ENCODE data around the gene THADA. TPM values are rescaled to one million over a fixed set of nuclear protein-coding genes. Genes with fewer than 3 reads are reported as not detected.
"Not testable (repeated sequence)": the region's sequence is repeated elsewhere in the genome, so short reads cannot be mapped to it uniquely, and the experiment has no call there.

Gene THADA
- polyA plus RNA-seq, 3 donors = 7.3 to 11.2 (median 9.7) TPM

DNA sequence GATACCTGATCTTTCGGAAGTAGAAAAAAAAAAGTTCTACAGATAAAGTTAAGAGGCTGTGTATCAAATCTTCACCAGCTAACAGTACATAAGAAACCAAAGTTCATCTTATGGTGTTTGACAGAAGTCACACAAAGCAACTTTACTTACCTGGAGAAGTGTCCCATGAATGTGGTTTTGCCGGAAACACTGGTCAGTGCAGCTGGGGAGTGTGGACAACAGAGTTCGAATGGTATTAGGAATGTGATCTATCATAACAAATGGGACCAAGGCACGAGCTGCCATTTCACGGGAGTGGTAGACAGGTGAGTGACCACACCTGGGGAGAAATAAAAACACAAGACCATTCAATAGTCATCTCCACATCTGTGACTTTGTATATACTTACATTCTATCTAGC is 198.0 kb downstream of the THADA start:
- no peak overlapping the region for H3K27ac ChIP-seq (ENCODE audit: low read depth in 1 of 2, low read length in 2 of 2)
- H3K4me2 ChIP-seq (replicated peaks; ENCODE audit: extremely low read depth, low read length, poor library complexity, severe bottlenecking) = no peak overlapping the region
- peaks cover 8 to 22% of the 10 kb centered on the region in 2 donors for H3K36me3 ChIP-seq (replicated peaks in 1 of 2; ENCODE audit: control insufficient read depth in 1 of 2, insufficient read depth in 2 of 2, low read length in 2 of 2)
- no peak for DNase-seq
- H3K36me3 Mint-ChIP-seq = peaks cover 34 to 46% of the 10 kb centered on the region in 2 donors
- 100% methylated on average over 1 of the region's 5 CpGs for WGBS (ENCODE audit: insufficient coverage)
- H3K9me3 Mint-ChIP-seq = peaks cover 0 to 2% (median 0%) of the 10 kb centered on the region in 7 donors
- H3K9ac ChIP-seq (ENCODE audit: insufficient read depth, low read length, poor library complexity, severe bottlenecking) = no peak overlapping the region
- no peaks in the 10 kb centered on the region for H3K27me3 ChIP-seq (ENCODE audit: control insufficient read depth in 2 of 2, insufficient read depth in 2 of 2, low read length in 2 of 2)
- peaks cover 0 to 1% (median 0%) of the 10 kb centered on the region in 3 donors for H3K27me3 Mint-ChIP-seq (ENCODE audit: low read depth in 3 of 3)
- intact Hi-C loops (cut with micrococcal nuclease) = no loop called here
- no peaks in the 10 kb centered on the region for H3K79me2 ChIP-seq (ENCODE audit: insufficient read depth, low read length)
- no peak overlapping the region for H3K4me3 Mint-ChIP-seq
- no peaks in the 10 kb centered on the region for H3K9me3 ChIP-seq (replicated peaks in 1 of 2; ENCODE audit: control insufficient read depth in 1 of 2, insufficient read depth in 1 of 2, low read length in 2 of 2)
- H3K27ac Mint-ChIP-seq = no peak overlapping the region
- TF ChIP-seq, protein P1, sequence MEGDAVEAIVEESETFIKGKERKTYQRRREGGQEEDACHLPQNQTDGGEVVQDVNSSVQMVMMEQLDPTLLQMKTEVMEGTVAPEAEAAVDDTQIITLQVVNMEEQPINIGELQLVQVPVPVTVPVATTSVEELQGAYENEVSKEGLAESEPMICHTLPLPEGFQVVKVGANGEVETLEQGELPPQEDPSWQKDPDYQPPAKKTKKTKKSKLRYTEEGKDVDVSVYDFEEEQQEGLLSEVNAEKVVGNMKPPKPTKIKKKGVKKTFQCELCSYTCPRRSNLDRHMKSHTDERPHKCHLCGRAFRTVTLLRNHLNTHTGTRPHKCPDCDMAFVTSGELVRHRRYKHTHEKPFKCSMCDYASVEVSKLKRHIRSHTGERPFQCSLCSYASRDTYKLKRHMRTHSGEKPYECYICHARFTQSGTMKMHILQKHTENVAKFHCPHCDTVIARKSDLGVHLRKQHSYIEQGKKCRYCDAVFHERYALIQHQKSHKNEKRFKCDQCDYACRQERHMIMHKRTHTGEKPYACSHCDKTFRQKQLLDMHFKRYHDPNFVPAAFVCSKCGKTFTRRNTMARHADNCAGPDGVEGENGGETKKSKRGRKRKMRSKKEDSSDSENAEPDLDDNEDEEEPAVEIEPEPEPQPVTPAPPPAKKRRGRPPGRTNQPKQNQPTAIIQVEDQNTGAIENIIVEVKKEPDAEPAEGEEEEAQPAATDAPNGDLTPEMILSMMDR (IDR thresholded peaks at IDR 0.05) = no peak
- H3K4me1 Mint-ChIP-seq = peaks cover 29% of the 10 kb centered on the region
- peaks cover 3 to 18% of the 10 kb centered on the region in 2 donors for H3K4me1 ChIP-seq (ENCODE audit: control insufficient read depth in 1 of 2, insufficient read depth in 2 of 2, low read length in 2 of 2)
- no peaks in the 10 kb centered on the region for H4K20me1 ChIP-seq (ENCODE audit: insufficient read depth, low read length)
- H3K4me3 ChIP-seq (replicated peaks in 1 of 3; ENCODE audit: low read depth in 2 of 3, low read length in 3 of 3) = no peak overlapping the region
- no peak overlapping the region for H2AFZ ChIP-seq (ENCODE audit: insufficient read depth, low read depth, low read length, poor library complexity, severe bottlenecking)

DNA sequence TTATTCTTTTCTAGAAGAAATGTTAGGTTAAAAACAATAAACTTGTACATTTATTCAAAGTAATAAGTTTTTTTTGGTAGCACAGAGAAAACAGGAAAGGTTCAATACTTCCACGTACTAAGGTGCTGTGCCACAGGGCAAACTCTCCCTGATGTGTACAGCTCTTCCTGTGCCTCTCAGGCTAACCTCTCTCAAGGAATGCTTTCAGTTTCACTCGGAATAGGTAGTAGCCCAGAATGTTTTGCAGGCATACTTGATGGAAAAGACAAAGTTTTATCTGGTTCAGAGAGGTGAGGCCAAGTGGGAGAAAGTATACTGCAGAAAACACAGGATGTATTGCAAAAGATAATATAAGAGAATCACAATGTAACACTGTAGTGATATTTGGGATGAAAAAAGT is 198.4 kb downstream of the THADA start:
- Histone ChIP-seq H3K4me3 (replicated peaks in 1 of 3; ENCODE audit: low read depth in 2 of 3, low read length in 3 of 3) (no peak overlapping the region), H3K27me3 (ENCODE audit: control insufficient read depth in 2 of 2, insufficient read depth in 2 of 2, low read length in 2 of 2) (no peaks in the 10 kb centered on the region), H3K79me2 (ENCODE audit: insufficient read depth, low read length) (no peaks in the 10 kb centered on the region), H3K9ac (ENCODE audit: insufficient read depth, low read length, poor library complexity, severe bottlenecking) (no peak overlapping the region), H3K4me2 (replicated peaks; ENCODE audit: extremely low read depth, low read length, poor library complexity, severe bottlenecking) (no peak overlapping the region), H3K4me1 (ENCODE audit: control insufficient read depth in 1 of 2, insufficient read depth in 2 of 2, low read length in 2 of 2) (peaks cover 3 to 14% of the 10 kb centered on the region in 2 donors), H3K27ac (ENCODE audit: low read depth in 1 of 2, low read length in 2 of 2) (no peak overlapping the region), H2AFZ (ENCODE audit: insufficient read depth, low read depth, low read length, poor library complexity, severe bottlenecking) (no peak overlapping the region), H4K20me1 (ENCODE audit: insufficient read depth, low read length) (no peaks in the 10 kb centered on the region), H3K36me3 (replicated peaks in 1 of 2; ENCODE audit: control insufficient read depth in 1 of 2, insufficient read depth in 2 of 2, low read length in 2 of 2) (peaks cover 8 to 26% of the 10 kb centered on the region in 2 donors), H3K9me3 (replicated peaks in 1 of 2; ENCODE audit: control insufficient read depth in 1 of 2, insufficient read depth in 1 of 2, low read length in 2 of 2) (no peaks in the 10 kb centered on the region)
- Mint-ChIP-seq H3K4me1 (peaks cover 25% of the 10 kb centered on the region), H3K27me3 (ENCODE audit: low read depth in 3 of 3) (peaks cover 0 to 1% (median 0%) of the 10 kb centered on the region in 3 donors), H3K27ac (no peak overlapping the region), H3K4me3 (no peak overlapping the region), H3K36me3 (peaks cover 38 to 51% of the 10 kb centered on the region in 2 donors), H3K9me3 (peaks cover 0 to 2% (median 0%) of the 10 kb centered on the region in 7 donors)
- intact Hi-C loops (cut with micrococcal nuclease) = no loop called here
- no peak for DNase-seq
- TF ChIP-seq, protein P1 (IDR thresholded peaks at IDR 0.05) = no peak
- no CpG with 5 or more reads among the region's 2 CpGs for WGBS (ENCODE audit: insufficient coverage)

DNA sequence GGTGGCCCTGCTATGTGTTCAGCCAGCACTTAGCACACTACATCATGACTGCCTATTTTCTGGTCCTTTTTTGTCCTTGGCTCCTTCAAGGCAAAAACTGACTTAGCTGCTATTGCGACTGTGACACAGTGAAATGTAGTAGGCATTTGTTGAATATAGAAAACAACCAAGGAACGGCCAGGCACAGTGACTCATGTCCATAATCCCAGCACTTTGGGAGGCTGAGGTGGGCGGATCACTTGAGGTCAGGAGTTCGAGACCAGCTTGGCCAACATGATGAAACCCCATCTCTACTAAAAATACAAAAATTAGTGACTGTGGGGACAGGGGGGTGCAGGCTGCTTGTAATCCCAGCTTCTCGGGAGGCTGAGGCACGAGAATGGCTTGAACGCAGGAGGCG is 199.5 kb downstream of the THADA start:
- 100% methylated on average over 4 of the region's 8 CpGs for WGBS (ENCODE audit: insufficient coverage)
- peaks cover 39 to 51% of the 10 kb centered on the region in 2 donors for H3K36me3 Mint-ChIP-seq
- H4K20me1 ChIP-seq (ENCODE audit: insufficient read depth, low read length); H3K9me3 Mint-ChIP-seq; H3K27me3 ChIP-seq (ENCODE audit: control insufficient read depth in 2 of 2, insufficient read depth in 2 of 2, low read length in 2 of 2); H3K27me3 Mint-ChIP-seq (ENCODE audit: low read depth in 3 of 3); intact Hi-C loops (cut with micrococcal nuclease); H2AFZ ChIP-seq (ENCODE audit: insufficient read depth, low read depth, low read length, poor library complexity, severe bottlenecking); H3K27ac ChIP-seq (ENCODE audit: low read depth in 1 of 2, low read length in 2 of 2); H3K4me2 ChIP-seq (replicated peaks; ENCODE audit: extremely low read depth, low read length, poor library complexity, severe bottlenecking); H3K9ac ChIP-seq (ENCODE audit: insufficient read depth, low read length, poor library complexity, severe bottlenecking); H3K79me2 ChIP-seq (ENCODE audit: insufficient read depth, low read length); H3K4me3 Mint-ChIP-seq; H3K4me3 ChIP-seq (replicated peaks in 1 of 3; ENCODE audit: low read depth in 2 of 3, low read length in 3 of 3); DNase-seq; H3K9me3 ChIP-seq (replicated peaks in 1 of 2; ENCODE audit: control insufficient read depth in 1 of 2, insufficient read depth in 1 of 2, low read length in 2 of 2): not testable (repeated sequence)
- H3K4me1 ChIP-seq (ENCODE audit: control insufficient read depth in 1 of 2, insufficient read depth in 2 of 2, low read length in 2 of 2) = peaks cover 3 to 11% of the 10 kb centered on the region in 2 donors
- peaks cover 8 to 28% of the 10 kb centered on the region in 2 donors for H3K36me3 ChIP-seq (replicated peaks in 1 of 2; ENCODE audit: control insufficient read depth in 1 of 2, insufficient read depth in 2 of 2, low read length in 2 of 2)
- peak overlapping the region in 2 of 7 donors; percentile 50 to 76 for H3K27ac Mint-ChIP-seq
- peaks cover 19% of the 10 kb centered on the region for H3K4me1 Mint-ChIP-seq

Data from CD14-positive monocyte (primary cell).